CD4-positive, alpha-beta T cell treated with Interleukin-10 for 1 hour (primary cell): ENCODE data around the gene PSMF1.
"Not testable (repeated sequence)": the region's sequence is repeated elsewhere in the genome, so short reads cannot be mapped to it uniquely, and the experiment has no call there.

ENCODE experiments used
- DNase-seq: peaks from one replicate; pipeline ENCODE4 v3.0.0-alpha.2; 2020

Gene PSMF1

GRCh38 chr20:1123666-1124065 is 5.3 kb downstream of the PSMF1 start:
- no peak for DNase-seq

GRCh38 chr20:1124421-1124820 is 6.0 kb downstream of the PSMF1 start:
- DNase-seq: no peak

- no peak for DNase-seq
Measured at GRCh38 chr20:1125277-1125676, 6.9 kb downstream of the PSMF1 start.

GRCh38 chr20:1127840-1128239 is 9.4 kb downstream of the PSMF1 start:
- no peak for DNase-seq

- no peak for DNase-seq
Measured at GRCh38 chr20:1130058-1130694, 11.8 kb downstream of the PSMF1 start.

- no peak for DNase-seq
Measured at GRCh38 chr20:1130847-1131246, 12.4 kb downstream of the PSMF1 start.

GRCh38 chr20:1131354-1131753 is 13.0 kb downstream of the PSMF1 start:
- DNase-seq: no peak

GRCh38 chr20:1134355-1134754 is 16.0 kb downstream of the PSMF1 start:
- DNase-seq: no peak

- no peak for DNase-seq
Measured at GRCh38 chr20:1134836-1135235, 16.4 kb downstream of the PSMF1 start.

- no peak for DNase-seq
Measured at GRCh38 chr20:1137236-1137635, 18.8 kb downstream of the PSMF1 start.

GRCh38 chr20:1144401-1145172 is 26.2 kb downstream of the PSMF1 start:
- DNase-seq: no peak

- no peak for DNase-seq
Measured at GRCh38 chr20:1146957-1147356, 28.6 kb downstream of the PSMF1 start.

- DNase-seq: not testable (repeated sequence)
Measured at GRCh38 chr20:1149812-1150211, 31.4 kb downstream of the PSMF1 start.

- no peak for DNase-seq
Measured at GRCh38 chr20:1150218-1150617, 31.8 kb downstream of the PSMF1 start.

GRCh38 chr20:1150968-1151367 is 32.6 kb downstream of the PSMF1 start:
- DNase-seq: no peak

- DNase-seq: no peak
Measured at GRCh38 chr20:1154226-1154625, 35.8 kb downstream of the PSMF1 start.

GRCh38 chr20:1154691-1155090 is 36.3 kb downstream of the PSMF1 start:
- no peak for DNase-seq

GRCh38 chr20:1155342-1155741 is 36.9 kb downstream of the PSMF1 start:
- no peak for DNase-seq

- no peak for DNase-seq
Measured at GRCh38 chr20:1160496-1160895, 42.1 kb downstream of the PSMF1 start.

- no peak for DNase-seq
Measured at GRCh38 chr20:1160991-1161390, 42.6 kb downstream of the PSMF1 start.

GRCh38 chr20:1163105-1163504 is 44.7 kb downstream of the PSMF1 start:
- no peak for DNase-seq

- DNase-seq: no peak
Measured at GRCh38 chr20:1163653-1164052, 45.3 kb downstream of the PSMF1 start.

GRCh38 chr20:1164871-1165270 is 46.5 kb downstream of the PSMF1 start:
- DNase-seq: no peak

- no peak for DNase-seq
Measured at GRCh38 chr20:1165521-1165920, 47.1 kb downstream of the PSMF1 start.

- no peak for DNase-seq
Measured at GRCh38 chr20:1165941-1166340, 47.5 kb downstream of the PSMF1 start.
